CD14-positive monocyte (primary cell): ENCODE measurements around the gene DHCR7. TPM values are rescaled to one million over a fixed set of nuclear protein-coding genes. Genes with fewer than 3 reads are reported as not detected.
A peak's percentile ranks its signal among the peaks of the same experiment; 100 is the strongest.

Experiments
- DNase-seq, 3 donors: peaks; one replicate each; pipeline ENCODE4 v3.0.0-alpha.2; 2011 to 2022
- H2AFZ ChIP-seq: 2 replicates; pipeline ENCODE4 v1.6.0; 2012; ENCODE audit warnings: mild to moderate bottlenecking, low read depth, low read length, inconsistent platforms; ENCODE audit not compliant: insufficient read depth, poor library complexity, severe bottlenecking
- H3K27ac ChIP-seq, 2 donors: 1 replicate in 1 of 2; 2 replicates in 1 of 2; pipeline ENCODE4 v1.5.1; 2012 to 2013; ENCODE audit warnings: low read length in 2 of 2, control low read depth in 1 of 2, inconsistent platforms in 1 of 2, low read depth in 1 of 2, mild to moderate bottlenecking in 1 of 2
- H3K27me3 ChIP-seq, 2 donors: one replicate each; pipeline versions ENCODE4 v1.6.0 to v1.6.1; 2011 to 2013; ENCODE audit warnings: low read length in 2 of 2; ENCODE audit not compliant: control insufficient read depth in 2 of 2, insufficient read depth in 2 of 2
- H3K36me3 ChIP-seq, 2 donors: replicated peaks in 1 of 2; 1 replicate in 1 of 2; 2 replicates in 1 of 2; pipeline versions ENCODE4 v1.5.1 to v1.6.1; 2012 to 2013; ENCODE audit warnings: low read length in 2 of 2, control low read depth in 1 of 2, inconsistent platforms in 1 of 2, mild to moderate bottlenecking in 1 of 2; ENCODE audit not compliant: insufficient read depth in 2 of 2, control insufficient read depth in 1 of 2
- H3K4me1 ChIP-seq, 2 donors: 1 replicate in 1 of 2; 2 replicates in 1 of 2; pipeline versions ENCODE4 v1.5.1 to v1.6.1; 2012 to 2013; ENCODE audit warnings: low read length in 2 of 2, control low read depth in 1 of 2, inconsistent platforms in 1 of 2, mild to moderate bottlenecking in 1 of 2, moderate library complexity in 1 of 2; ENCODE audit not compliant: insufficient read depth in 2 of 2, control insufficient read depth in 1 of 2
- H3K4me2 ChIP-seq: replicated peaks from 2 replicates; pipeline ENCODE3; 2012; ENCODE audit warnings: low read length, moderate library complexity, mild to moderate bottlenecking; ENCODE audit not compliant: poor library complexity, severe bottlenecking; ENCODE audit errors: extremely low read depth
- H3K4me3 ChIP-seq, 3 experiments: fragments of 200-600 bp in 1 of 3; sonication (generic) in 1 of 3; replicated peaks in 1 of 3; 1 replicate in 2 of 3; 2 replicates in 1 of 3; pipeline ENCODE4 v1.5.1; 2011 to 2013; ENCODE audit warnings: low read length in 3 of 3, mild to moderate bottlenecking in 3 of 3, control low read depth in 2 of 3, low read depth in 2 of 3, inconsistent platforms in 1 of 3, moderate library complexity in 1 of 3
- H3K79me2 ChIP-seq: 2 replicates; pipeline ENCODE4 v1.6.0; 2012; ENCODE audit warnings: mild to moderate bottlenecking, control low read depth, inconsistent platforms, low read length, moderate library complexity; ENCODE audit not compliant: insufficient read depth
- H3K9ac ChIP-seq: 2 replicates; pipeline ENCODE4 v1.6.0; 2017; ENCODE audit warnings: low read length, mild to moderate bottlenecking; ENCODE audit not compliant: insufficient read depth, poor library complexity, severe bottlenecking
- H3K9me3 ChIP-seq, 2 donors: replicated peaks in 1 of 2; 1 replicate in 1 of 2; 2 replicates in 1 of 2; pipeline versions ENCODE4 v1.5.1 to v1.6.1; 2012 to 2013; ENCODE audit warnings: low read length in 2 of 2, control low read depth in 1 of 2; ENCODE audit not compliant: control insufficient read depth in 1 of 2, insufficient read depth in 1 of 2
- H4K20me1 ChIP-seq: 2 replicates; pipeline ENCODE4 v1.6.0; 2012; ENCODE audit warnings: mild to moderate bottlenecking, low read length, control low read depth, moderate library complexity; ENCODE audit not compliant: insufficient read depth
- H3K27ac Mint-ChIP-seq, 7 donors: one replicate each; pipeline ENCODE4 v1.8.0; 2020; ENCODE audit warnings: mild to moderate bottlenecking in 7 of 7, mixed read lengths in 7 of 7, moderate library complexity in 6 of 7, inconsistent platforms in 2 of 7
- H3K27me3 Mint-ChIP-seq, 3 donors: one replicate each; pipeline ENCODE4 v1.8.0; 2021 to 2022; ENCODE audit warnings: low read depth in 3 of 3, mild to moderate bottlenecking in 3 of 3, mixed read lengths in 3 of 3, moderate library complexity in 3 of 3, inconsistent platforms in 1 of 3
- H3K36me3 Mint-ChIP-seq, 2 donors: one replicate each; pipeline ENCODE4 v1.8.0; 2020; ENCODE audit warnings: mixed read lengths in 2 of 2, inconsistent platforms in 1 of 2, mild to moderate bottlenecking in 1 of 2
- H3K4me1 Mint-ChIP-seq: one replicate; pipeline ENCODE4 v1.8.0; 2020; ENCODE audit warnings: mild to moderate bottlenecking, mixed read lengths
- H3K4me3 Mint-ChIP-seq, 2 donors: one replicate each; pipeline ENCODE4 v1.8.0; 2020; ENCODE audit warnings: mild to moderate bottlenecking in 2 of 2, mixed read lengths in 2 of 2, moderate library complexity in 1 of 2
- H3K9me3 Mint-ChIP-seq, 7 donors: one replicate each; pipeline ENCODE4 v1.8.0; 2020 to 2022; ENCODE audit warnings: mixed read lengths in 7 of 7, mild to moderate bottlenecking in 6 of 7, moderate library complexity in 6 of 7, inconsistent platforms in 2 of 7
- CTCF ChIP-seq: fragments of 200-600 bp; IDR thresholded peaks from one replicate; pipeline ENCODE4 v1.8.0; 2022; ENCODE audit warnings: antibody characterized with exemption, mild to moderate bottlenecking
- WGBS: methylation state at CpG from one replicate; pipeline ENCODE4 v1.1.5; 2013; ENCODE audit warnings: missing lambda C conversion rate; ENCODE audit not compliant: insufficient coverage; 5-methylcytosine and 5-hydroxymethylcytosine counted together
- intact Hi-C, 2 donors: fragments of 100-400 bp; cut with micrococcal nuclease; formaldehyde crosslinking; loops; one replicate each; pipeline versions ENCODE4 v1.15.0 to v1.15.1; 2023
- polyA plus RNA-seq, 3 donors: library from polyadenylated mRNA; depleted of rRNA in 1 of 3; unstranded in 2 of 3; stranded (reverse) in 1 of 3; fragments of 300-500 nt in 2 of 3; fragments of >200 nt in 1 of 3; fragmentation: Illumina TruSeq in 2 of 3; gene quantifications; 1 replicate in 2 of 3; 2 replicates in 1 of 3; pipeline ENCODE4 v1.2.3, GENCODE V29; 2012 to 2021

Gene DHCR7
- polyA plus RNA-seq, 3 donors: 2.2 to 3.9 (median 2.2) TPM

DNA sequence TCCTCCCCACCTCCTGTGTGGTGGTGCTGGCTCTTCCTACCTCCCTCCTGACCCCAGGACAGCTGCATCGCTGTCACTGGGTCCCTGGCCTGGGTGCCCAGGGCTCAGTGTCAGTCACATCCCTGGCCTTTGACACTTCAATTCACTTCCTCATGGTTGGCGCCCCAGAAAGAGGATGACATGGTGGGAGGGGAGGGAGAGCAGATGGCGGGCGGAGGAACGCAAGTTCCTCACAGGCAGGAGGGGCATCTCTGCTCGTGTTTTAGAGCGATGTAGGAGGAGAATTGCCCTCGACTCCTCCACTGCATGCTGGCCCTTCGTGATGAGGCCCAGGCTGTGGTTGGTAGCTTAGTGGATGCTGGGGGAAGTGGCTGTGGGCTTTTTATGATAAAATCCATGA is 43.7 kb upstream of the DHCR7 start:
- peaks cover 85 to 97% of the 10 kb centered on the region in 2 donors for H3K36me3 Mint-ChIP-seq

DNA sequence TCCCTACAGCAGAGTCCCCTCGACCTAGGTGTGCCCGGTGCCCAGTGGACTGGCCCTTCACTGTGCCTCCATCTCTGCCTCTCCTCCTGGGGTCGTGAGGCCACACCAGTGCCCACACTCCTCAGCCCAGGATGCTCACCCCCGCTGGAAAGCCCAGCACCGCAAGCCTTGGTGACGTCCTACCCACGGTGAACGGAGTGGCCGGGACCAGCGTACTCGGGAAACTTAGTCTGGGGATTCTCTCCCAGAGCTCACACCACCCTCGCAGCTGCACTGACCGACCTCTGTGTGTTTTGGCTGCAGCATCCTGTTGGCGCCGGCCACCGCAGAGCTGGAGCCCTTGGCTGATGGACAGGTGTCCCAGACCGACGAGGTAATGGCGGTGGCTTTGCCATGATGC is 43.3 kb upstream of the DHCR7 start:
- Histone ChIP-seq H2AFZ (no peak overlapping the region), H3K79me2 (no peaks in the 10 kb centered on the region), H3K4me2 (no peak overlapping the region), H3K27ac (no peak overlapping the region), H3K36me3 (peaks cover 81 to 97% of the 10 kb centered on the region in 2 donors), H3K4me1 (no peaks in the 10 kb centered on the region), H3K9ac (no peak overlapping the region), H3K9me3 (no peaks in the 10 kb centered on the region), H3K4me3 (no peak overlapping the region), H4K20me1 (peaks cover 8% of the 10 kb centered on the region), H3K27me3 (no peaks in the 10 kb centered on the region)
- Mint-ChIP-seq H3K9me3 (no peaks in the 10 kb centered on the region), H3K36me3 (peaks cover 85 to 97% of the 10 kb centered on the region in 2 donors), H3K4me3 (no peak overlapping the region), H3K27me3 (peaks cover 0 to 2% (median 1%) of the 10 kb centered on the region in 3 donors), H3K27ac (no peak overlapping the region), H3K4me1 (no peaks in the 10 kb centered on the region)
- DNase-seq: no peak
- no peak for TF ChIP-seq CTCF
- WGBS: over 99% methylated on average over 14 of the region's 19 CpGs
- intact Hi-C loops: no loop called here

More for the DNA sequence above, 43.7 kb upstream of the DHCR7 start:
- DNase-seq: no peak
- Histone ChIP-seq H3K36me3 (peaks cover 83 to 97% of the 10 kb centered on the region in 2 donors), H3K4me2 (no peak overlapping the region), H3K4me3 (no peak overlapping the region), H3K4me1 (no peaks in the 10 kb centered on the region), H3K79me2 (no peaks in the 10 kb centered on the region), H4K20me1 (peaks cover 8% of the 10 kb centered on the region), H3K27me3 (no peaks in the 10 kb centered on the region), H2AFZ (no peak overlapping the region), H3K9ac (no peak overlapping the region), H3K27ac (no peak overlapping the region), H3K9me3 (no peaks in the 10 kb centered on the region)
- intact Hi-C loops: no loop called here
- Mint-ChIP-seq H3K4me3 (no peak overlapping the region), H3K27me3 (peaks cover 0 to 4% (median 2%) of the 10 kb centered on the region in 3 donors), H3K27ac (peak overlapping the region in 2 of 7 donors; percentile 14 to 22), H3K4me1 (no peaks in the 10 kb centered on the region), H3K9me3 (no peaks in the 10 kb centered on the region)
- no CpG with 5 or more reads among the region's 9 CpGs for WGBS
- no peak for TF ChIP-seq CTCF
